HCT116 (cell line): Measurements from ENCODE around the gene NIPA2. TPM values are rescaled to one million over a fixed set of nuclear protein-coding genes. Genes with fewer than 3 reads are reported as not detected.
"Not testable (repeated sequence)": the region's sequence is repeated elsewhere in the genome, so short reads cannot be mapped to it uniquely, and the experiment has no call there.

ENCODE experiments used
- ATAC-seq: fragments of 200-7000 bp; cut with Tn5 transposase; 2 replicates; pipeline ENCODE4 v1.9.1; 2020; ENCODE audit warnings: mild to moderate bottlenecking, moderate library complexity
- BruUV-seq: library from RNA; stranded (reverse); fragments of 400-500 nt; replicated peaks from 2 replicates; lab custom pipeline; 2021; lab: Mats Ljungman, UMichigan
- CTCF ChIA-PET: fragments of 300-600 bp; sonication (Branson Sonifier 250); formaldehyde crosslinking; loops from one replicate; lab custom pipeline; 2021; ENCODE audit warnings: antibody characterized with exemption; lab: Charles Lee
- POLR2A ChIA-PET: fragments of 300-600, 350-600 bp; sonication (Branson Sonifier 250); formaldehyde crosslinking; loops from one replicate; lab custom pipeline; 2021; ENCODE audit warnings: antibody characterized with exemption; lab: Charles Lee
- RAD21 ChIA-PET, 2 experiments: fragments of 300-600 bp; sonication (Branson Sonifier 250); formaldehyde crosslinking; loops; one replicate each; lab custom pipeline; 2023; ENCODE audit warnings: low total read pairs in 2 of 2; ENCODE audit not compliant: uncharacterized antibody in 2 of 2, unreplicated experiment in 2 of 2, low non-redundant PET in 1 of 2; lab: Charles Lee
- DNase-seq: peaks from one replicate; pipeline ENCODE4 v3.0.0-alpha.2; 2010; ENCODE audit warnings: low read depth, low spot score
- H2AFZ ChIP-seq: fragments of 200-600 bp; shearing (Covaris generic), sonication (generic); 2 replicates; pipeline ENCODE4 v1.6.1; 2017; ENCODE audit warnings: low read depth, mixed run types, mixed read lengths, antibody characterized with exemption, low read length; ENCODE audit not compliant: poor library complexity, severe bottlenecking
- H3K27ac ChIP-seq: 2 replicates; pipeline ENCODE4 v1.5.1; 2012; ENCODE audit warnings: low read depth, low read length
- H3K27me3 ChIP-seq: fragments of 200-600 bp; sonication (generic); 2 replicates; pipeline ENCODE4 v1.6.1; 2016; ENCODE audit warnings: mixed run types, low read length, mixed read lengths; ENCODE audit not compliant: insufficient read depth
- H3K36me3 ChIP-seq, 2 experiments: fragments of 200-500 bp in 1 of 2; fragments of 200-600 bp in 1 of 2; sonication (Bioruptor generic) in 1 of 2; sonication (generic) in 1 of 2; 2 replicates each; pipeline versions ENCODE4 v1.5.1 to v1.6.1; 2014 to 2016; ENCODE audit warnings: low read length in 2 of 2, inconsistent platforms in 1 of 2, mixed read lengths in 1 of 2, mixed run types in 1 of 2; ENCODE audit not compliant: insufficient read depth in 2 of 2, control insufficient read depth in 1 of 2
- H3K4me1 ChIP-seq, 2 experiments: fragments of 200-600 bp in 1 of 2; sonication (generic) in 1 of 2; 2 replicates each; pipeline versions ENCODE4 v1.5.1 to v1.6.1; 2012 to 2017; ENCODE audit warnings: low read length in 2 of 2, inconsistent platforms in 1 of 2, mild to moderate bottlenecking in 1 of 2, mixed read lengths in 1 of 2, mixed run types in 1 of 2, moderate library complexity in 1 of 2; ENCODE audit not compliant: insufficient read depth in 2 of 2, control insufficient read depth in 1 of 2
- H3K4me2 ChIP-seq: fragments of 200-600 bp; sonication (generic); 2 replicates; pipeline ENCODE4 v1.6.1; 2017; ENCODE audit warnings: mixed run types, low read length, mixed read lengths
- H3K4me3 ChIP-seq, 2 experiments: fragments of 200-600 bp in 1 of 2; sonication (generic) in 1 of 2; replicated peaks in 1 of 2; 2 replicates each; pipeline ENCODE4 v1.5.1; 2011 to 2016; ENCODE audit warnings: low read length in 2 of 2, control low read depth in 1 of 2, low read depth in 1 of 2, mild to moderate bottlenecking in 1 of 2, mixed read lengths in 1 of 2, mixed run types in 1 of 2
- H3K79me2 ChIP-seq: fragments of 200-600 bp; sonication (generic); 2 replicates; pipeline ENCODE4 v1.6.1; 2017; ENCODE audit warnings: mild to moderate bottlenecking, mixed run types, low read length, moderate library complexity, mixed read lengths; ENCODE audit not compliant: insufficient read depth
- H3K9ac ChIP-seq: fragments of 200-600 bp; sonication (generic); 2 replicates; pipeline ENCODE4 v1.6.1; 2016; ENCODE audit warnings: low read length, mixed read lengths
- H3K9me2 ChIP-seq: fragments of 200-600 bp; sonication (generic), shearing (Covaris generic); 2 replicates; pipeline ENCODE4 v1.6.1; 2017; ENCODE audit warnings: mixed run types, mild to moderate bottlenecking, moderate library complexity; ENCODE audit not compliant: insufficient read depth
- H3K9me3 ChIP-seq, 2 experiments: fragments of 200-500 bp in 1 of 2; fragments of 200-600 bp in 1 of 2; sonication (Bioruptor generic) in 1 of 2; sonication (generic) in 1 of 2; 2 replicates each; pipeline ENCODE4 v1.6.1; 2014 to 2017; ENCODE audit warnings: low read length in 2 of 2, mixed read lengths in 2 of 2, inconsistent platforms in 1 of 2, low read depth in 1 of 2, mild to moderate bottlenecking in 1 of 2, mixed run types in 1 of 2, moderate library complexity in 1 of 2; ENCODE audit not compliant: control insufficient read depth in 1 of 2, insufficient read depth in 1 of 2
- H4K20me1 ChIP-seq: fragments of 200-600 bp; sonication (generic), shearing (Covaris generic); 2 replicates; pipeline ENCODE4 v1.6.1; 2017; ENCODE audit warnings: mixed run types, mild to moderate bottlenecking, moderate library complexity; ENCODE audit not compliant: insufficient read depth
- CBX3 ChIP-seq: IDR thresholded peaks from 2 replicates; pipeline ENCODE4 v1.6.1; 2012; ENCODE audit warnings: low read depth
- CEBPB ChIP-seq: IDR thresholded peaks from 2 replicates; pipeline ENCODE4 v1.6.1; 2012; ENCODE audit warnings: low read depth
- EGR1 ChIP-seq: IDR thresholded peaks from 2 replicates; pipeline ENCODE4 v1.6.1; 2012; ENCODE audit warnings: low read depth
- ELF1 ChIP-seq: IDR thresholded peaks from 2 replicates; pipeline ENCODE4 v1.6.1; 2012; ENCODE audit warnings: low read depth, borderline replicate concordance
- EZH2 ChIP-seq: fragments of 200-600 bp; sonication (generic); IDR thresholded peaks from 2 replicates; pipeline ENCODE4 v1.6.1; 2017; ENCODE audit warnings: antibody characterized with exemption, mixed run types
- FOSL1 ChIP-seq: IDR thresholded peaks from 2 replicates; pipeline ENCODE4 v1.6.1; 2012; ENCODE audit warnings: low read depth
- JUND ChIP-seq: IDR thresholded peaks from 2 replicates; pipeline ENCODE4 v1.6.1; 2012
- RAD21 ChIP-seq: IDR thresholded peaks from 2 replicates; pipeline ENCODE4 v1.6.1; 2012; ENCODE audit warnings: low read depth, mild to moderate bottlenecking
- SP1 ChIP-seq: IDR thresholded peaks from 2 replicates; pipeline ENCODE4 v1.6.1; 2012; ENCODE audit warnings: low read depth
- SRF ChIP-seq: IDR thresholded peaks from 2 replicates; pipeline ENCODE4 v1.6.1; 2012; ENCODE audit warnings: low read depth
- YY1 ChIP-seq: IDR thresholded peaks from 2 replicates; pipeline ENCODE4 v1.6.1; 2011; ENCODE audit warnings: low read length, low read depth, moderate library complexity, mild to moderate bottlenecking; ENCODE audit not compliant: insufficient replicate concordance; ENCODE audit errors: extremely low read depth
- ZFX ChIP-seq: fragments of 450-650 bp; IDR thresholded peaks from 2 replicates; pipeline ENCODE4 v1.6.1; 2017
- intact Hi-C: fragments of 100-400 bp; cut with micrococcal nuclease; formaldehyde crosslinking; loops from 2 replicates; pipeline ENCODE4 v1.10.0; 2022
- total RNA-seq: library from RNA; stranded (reverse); gene quantifications from one replicate; pipeline ENCODE4 v1.2.1, GENCODE V29; 2021; ENCODE audit not compliant: unreplicated experiment
- TF ChIP-seq, protein P1 (sequence below): IDR thresholded peaks from 2 replicates; pipeline ENCODE4 v1.6.1; 2012
- TF ChIP-seq, protein P2 (sequence below): IDR thresholded peaks from 2 replicates; pipeline ENCODE4 v1.6.1; 2011; ENCODE audit warnings: mild to moderate bottlenecking, low read length, moderate library complexity; ENCODE audit not compliant: insufficient replicate concordance; ENCODE audit errors: extremely low read depth
- TF ChIP-seq, protein P3 (sequence below): IDR thresholded peaks from 2 replicates; pipeline ENCODE4 v1.6.1; 2012
- TF ChIP-seq, protein P4 (sequence below), 3 experiments: fragments of 200-600 bp in 1 of 3; sonication (generic) in 1 of 3; IDR thresholded peaks in 2 of 3; conservative IDR thresholded peaks in 1 of 3; 2 replicates each; pipeline ENCODE4 v1.5.1; 2012 to 2017; ENCODE audit warnings: low read depth in 2 of 3, low read length in 2 of 3, antibody characterized with exemption in 1 of 3, borderline replicate concordance in 1 of 3, control low read depth in 1 of 3, mild to moderate bottlenecking in 1 of 3, mixed read lengths in 1 of 3, mixed run types in 1 of 3, moderate library complexity in 1 of 3; ENCODE audit not compliant: insufficient read depth in 1 of 3

The NIPA2 gene
- total RNA-seq, 1 experiment from 2014 or later: 54.4 TPM

DNA sequence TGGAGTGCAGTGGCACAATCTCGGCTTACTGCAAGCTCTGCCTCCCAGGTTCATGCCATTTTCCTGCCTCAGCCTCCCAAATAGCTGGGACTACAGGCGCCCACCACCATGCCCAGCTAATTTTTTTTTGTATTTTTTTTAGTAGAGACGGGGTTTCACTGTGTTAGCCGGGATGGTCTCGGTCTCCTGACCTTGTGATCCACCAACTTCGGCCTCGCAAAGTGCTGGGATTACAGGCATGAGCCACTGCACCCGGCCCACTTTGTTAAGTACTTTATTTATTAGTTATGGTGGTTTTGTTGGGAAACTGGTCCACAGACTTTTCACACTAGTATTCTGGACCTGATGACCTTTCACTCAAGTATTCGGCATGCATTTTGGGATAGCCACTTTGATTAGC is 30.6 kb upstream of the NIPA2 start:
- RAD21 ChIA-PET, BruUV-seq, H3K9me2 ChIP-seq, H3K9me3 ChIP-seq, DNase-seq, H3K4me1 ChIP-seq, H3K4me2 ChIP-seq, ATAC-seq, H4K20me1 ChIP-seq, H3K27ac ChIP-seq, CTCF ChIA-PET, H3K4me3 ChIP-seq, POLR2A ChIA-PET, intact Hi-C loops, H2AFZ ChIP-seq, H3K9ac ChIP-seq, H3K27me3 ChIP-seq, H3K36me3 ChIP-seq: not testable (repeated sequence)
- H3K79me2 ChIP-seq: peaks cover 81% of the 10 kb centered on the region

DNA sequence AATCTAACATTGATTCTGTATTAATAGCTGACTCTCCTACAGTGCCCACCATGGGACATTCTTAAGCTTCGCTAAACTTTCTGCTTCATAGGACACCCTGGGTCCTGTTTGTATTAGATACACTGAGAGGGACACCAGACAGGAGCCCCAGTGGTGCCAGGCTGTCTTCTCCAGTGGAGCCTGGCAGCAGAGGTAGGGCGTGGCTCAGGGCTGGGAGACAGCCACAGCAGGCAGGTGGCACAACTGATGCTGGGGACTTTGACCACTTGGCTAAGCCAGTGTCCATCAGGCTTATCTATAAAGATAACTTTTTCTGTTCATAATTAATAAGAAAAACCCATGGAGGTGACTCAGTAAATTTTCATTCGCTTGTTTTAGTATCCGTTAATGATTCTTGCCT is 30.2 kb upstream of the NIPA2 start:
- H2AFZ ChIP-seq: no peak overlapping the region
- DNase-seq (no peak), ATAC-seq (no peak)
- intact Hi-C loops: no loop called here
- no TSS peak for BruUV-seq
- no peaks in the 10 kb centered on the region for H3K9me3 ChIP-seq
- no peaks in the 10 kb centered on the region for H4K20me1 ChIP-seq
- TF ChIP-seq CEBPB: no peak
- TF ChIP-seq JUND: no peak
- TF ChIP-seq EZH2: no peak
- TF ChIP-seq, protein P1, sequence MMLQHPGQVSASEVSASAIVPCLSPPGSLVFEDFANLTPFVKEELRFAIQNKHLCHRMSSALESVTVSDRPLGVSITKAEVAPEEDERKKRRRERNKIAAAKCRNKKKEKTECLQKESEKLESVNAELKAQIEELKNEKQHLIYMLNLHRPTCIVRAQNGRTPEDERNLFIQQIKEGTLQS: no peak
- TF ChIP-seq, protein P2, sequence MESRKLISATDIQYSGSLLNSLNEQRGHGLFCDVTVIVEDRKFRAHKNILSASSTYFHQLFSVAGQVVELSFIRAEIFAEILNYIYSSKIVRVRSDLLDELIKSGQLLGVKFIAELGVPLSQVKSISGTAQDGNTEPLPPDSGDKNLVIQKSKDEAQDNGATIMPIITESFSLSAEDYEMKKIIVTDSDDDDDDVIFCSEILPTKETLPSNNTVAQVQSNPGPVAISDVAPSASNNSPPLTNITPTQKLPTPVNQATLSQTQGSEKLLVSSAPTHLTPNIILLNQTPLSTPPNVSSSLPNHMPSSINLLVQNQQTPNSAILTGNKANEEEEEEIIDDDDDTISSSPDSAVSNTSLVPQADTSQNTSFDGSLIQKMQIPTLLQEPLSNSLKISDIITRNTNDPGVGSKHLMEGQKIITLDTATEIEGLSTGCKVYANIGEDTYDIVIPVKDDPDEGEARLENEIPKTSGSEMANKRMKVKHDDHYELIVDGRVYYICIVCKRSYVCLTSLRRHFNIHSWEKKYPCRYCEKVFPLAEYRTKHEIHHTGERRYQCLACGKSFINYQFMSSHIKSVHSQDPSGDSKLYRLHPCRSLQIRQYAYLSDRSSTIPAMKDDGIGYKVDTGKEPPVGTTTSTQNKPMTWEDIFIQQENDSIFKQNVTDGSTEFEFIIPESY: no peak
- TF ChIP-seq, protein P3, sequence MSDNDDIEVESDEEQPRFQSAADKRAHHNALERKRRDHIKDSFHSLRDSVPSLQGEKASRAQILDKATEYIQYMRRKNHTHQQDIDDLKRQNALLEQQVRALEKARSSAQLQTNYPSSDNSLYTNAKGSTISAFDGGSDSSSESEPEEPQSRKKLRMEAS: no peak
- no peak for TF ChIP-seq SP1
- no peak for TF ChIP-seq ZFX
- no peak for TF ChIP-seq EGR1
- no peak for TF ChIP-seq SRF
- TF ChIP-seq CBX3: no peak
- no peak for TF ChIP-seq RAD21
- no peak for TF ChIP-seq YY1
- TF ChIP-seq FOSL1: no peak
- no peak for TF ChIP-seq ELF1
- TF ChIP-seq, protein P4, sequence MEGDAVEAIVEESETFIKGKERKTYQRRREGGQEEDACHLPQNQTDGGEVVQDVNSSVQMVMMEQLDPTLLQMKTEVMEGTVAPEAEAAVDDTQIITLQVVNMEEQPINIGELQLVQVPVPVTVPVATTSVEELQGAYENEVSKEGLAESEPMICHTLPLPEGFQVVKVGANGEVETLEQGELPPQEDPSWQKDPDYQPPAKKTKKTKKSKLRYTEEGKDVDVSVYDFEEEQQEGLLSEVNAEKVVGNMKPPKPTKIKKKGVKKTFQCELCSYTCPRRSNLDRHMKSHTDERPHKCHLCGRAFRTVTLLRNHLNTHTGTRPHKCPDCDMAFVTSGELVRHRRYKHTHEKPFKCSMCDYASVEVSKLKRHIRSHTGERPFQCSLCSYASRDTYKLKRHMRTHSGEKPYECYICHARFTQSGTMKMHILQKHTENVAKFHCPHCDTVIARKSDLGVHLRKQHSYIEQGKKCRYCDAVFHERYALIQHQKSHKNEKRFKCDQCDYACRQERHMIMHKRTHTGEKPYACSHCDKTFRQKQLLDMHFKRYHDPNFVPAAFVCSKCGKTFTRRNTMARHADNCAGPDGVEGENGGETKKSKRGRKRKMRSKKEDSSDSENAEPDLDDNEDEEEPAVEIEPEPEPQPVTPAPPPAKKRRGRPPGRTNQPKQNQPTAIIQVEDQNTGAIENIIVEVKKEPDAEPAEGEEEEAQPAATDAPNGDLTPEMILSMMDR (IDR thresholded peaks at IDR 0.05 in 2 of 3, conservative IDR thresholded peaks at IDR 0.05 in 1 of 3; ENCODE audit: borderline replicate concordance in 1 of 3, insufficient read depth in 1 of 3, low read depth in 2 of 3, low read length in 2 of 3): no peak
- ChIA-PET CTCF (no interaction called here), RAD21 (no interaction called here), POLR2A (no interaction called here)
- H3K4me1 ChIP-seq: no peaks in the 10 kb centered on the region
- no peaks in the 10 kb centered on the region for H3K9me2 ChIP-seq
- peaks cover 77% of the 10 kb centered on the region for H3K79me2 ChIP-seq
- H3K27ac ChIP-seq: no peak overlapping the region
- peaks cover 0 to 4% of the 10 kb centered on the region in 2 experiments; a peak in 1 of 4 replicates for H3K36me3 ChIP-seq
- H3K9ac ChIP-seq: no peak overlapping the region
- no peak overlapping the region for H3K4me3 ChIP-seq
- H3K27me3 ChIP-seq: no peaks in the 10 kb centered on the region
- no peak overlapping the region for H3K4me2 ChIP-seq
